Tongue (tissue), 2 donors: ENCODE results near the gene RNASEH2B. TPM values are rescaled to one million over a fixed set of nuclear protein-coding genes. Genes with fewer than 3 reads are reported as not detected.

Source experiments
- DNase-seq: peaks from one replicate; pipeline ENCODE4 v3.0.0-alpha.2; 2015
- total RNA-seq: library from RNA; depleted of rRNA; stranded (reverse); fragments of >200 nt; gene quantifications from one replicate; pipeline ENCODE4 v1.2.3, GENCODE V29; 2014

Gene RNASEH2B
- total RNA-seq, 1 donor from 2014 or later: 50.3 TPM

GRCh38 chr13:50942630-50943311 is 33.2 kb downstream of the RNASEH2B start:
- no peak for DNase-seq

- DNase-seq: no peak
These were observed 36.1 kb downstream of the RNASEH2B start for GRCh38 chr13:50945669-50946068.

GRCh38 chr13:50948601-50949000 is 39.0 kb downstream of the RNASEH2B start:
- no peak for DNase-seq

- peak; percentile 24 for DNase-seq
These were observed 41.3 kb downstream of the RNASEH2B start for GRCh38 chr13:50950849-50951248.

GRCh38 chr13:50951366-50951765 is 41.8 kb downstream of the RNASEH2B start:
- peak; percentile 38 for DNase-seq

- no peak for DNase-seq
These were observed 45.6 kb downstream of the RNASEH2B start for GRCh38 chr13:50955241-50955640.

- DNase-seq: no peak
These were observed 46.2 kb downstream of the RNASEH2B start for GRCh38 chr13:50955798-50956197.

GRCh38 chr13:50957620-50958019 is 48.0 kb downstream of the RNASEH2B start:
- DNase-seq: no peak

- peak; percentile 32 for DNase-seq
These were observed 60.1 kb downstream of the RNASEH2B start for GRCh38 chr13:50969691-50970090.

GRCh38 chr13:50970956-50971355 is 61.4 kb downstream of the RNASEH2B start:
- no peak for DNase-seq

GRCh38 chr13:50974268-50974667 is 64.7 kb downstream of the RNASEH2B start:
- no peak for DNase-seq

- no peak for DNase-seq
These were observed 69.6 kb downstream of the RNASEH2B start for GRCh38 chr13:50979187-50979586.

GRCh38 chr13:50981686-50982085 is 72.1 kb downstream of the RNASEH2B start:
- no peak for DNase-seq

- peak; percentile 47 for DNase-seq
These were observed 79.9 kb downstream of the RNASEH2B start for GRCh38 chr13:50989476-50989875.

- DNase-seq: no peak
These were observed 80.7 kb downstream of the RNASEH2B start for GRCh38 chr13:50990065-50990817.

- peak; percentile 71 for DNase-seq
These were observed 81.4 kb downstream of the RNASEH2B start for GRCh38 chr13:50990818-50991506.

- DNase-seq: peak; percentile 60
These were observed 82.3 kb downstream of the RNASEH2B start for GRCh38 chr13:50991579-50992521.

GRCh38 chr13:50993371-50993770 is 83.8 kb downstream of the RNASEH2B start:
- DNase-seq: no peak

- peak; percentile 55 for DNase-seq
These were observed 84.3 kb downstream of the RNASEH2B start for GRCh38 chr13:50993934-50994333.

- DNase-seq: no peak
These were observed 85.1 kb downstream of the RNASEH2B start for GRCh38 chr13:50994651-50995050.

- DNase-seq: no peak
These were observed 86.3 kb downstream of the RNASEH2B start for GRCh38 chr13:50995854-50996253.

- no peak for DNase-seq
These were observed 88.7 kb downstream of the RNASEH2B start for GRCh38 chr13:50998326-50998725.
